Keratinocyte (primary cell): Measurements from ENCODE around the gene DLG4. TPM values are rescaled to one million over a fixed set of nuclear protein-coding genes. Genes with fewer than 3 reads are reported as not detected.

ENCODE experiments used
- DNase-seq: peaks from one replicate; pipeline ENCODE4 v3.0.0-alpha.2; 2011; ENCODE audit warnings: low read depth, missing footprints, low spot score
- FAIRE-seq: peaks from 2 replicates; lab custom pipeline; 2011; peaks lifted over from hg19 to GRCh38; lab: Jason Lieb, UNC
- H2AFZ ChIP-seq: 2 replicates; pipeline ENCODE4 v1.6.0; 2012; ENCODE audit warnings: low read length, control low read depth, inconsistent platforms; ENCODE audit not compliant: control insufficient read depth
- H3K27ac ChIP-seq: 2 replicates; pipeline ENCODE4 v1.5.1; 2011; ENCODE audit warnings: low read length; ENCODE audit not compliant: control insufficient read depth, insufficient read depth
- H3K27me3 ChIP-seq: 3 replicates; pipeline ENCODE4 v1.6.0; 2011; ENCODE audit warnings: low read length; ENCODE audit not compliant: control insufficient read depth, insufficient read depth; ENCODE audit errors: extremely low read depth
- H3K36me3 ChIP-seq, 2 experiments: 2 replicates in 1 of 2; 3 replicates in 1 of 2; pipeline ENCODE4 v1.5.1; 2011; ENCODE audit warnings: low read length in 2 of 2, mild to moderate bottlenecking in 1 of 2; ENCODE audit not compliant: control insufficient read depth in 2 of 2, insufficient read depth in 2 of 2; ENCODE audit errors: extremely low read depth in 1 of 2
- H3K4me1 ChIP-seq: 3 replicates; pipeline ENCODE4 v1.5.1; 2011; ENCODE audit warnings: low read length; ENCODE audit not compliant: control insufficient read depth, insufficient read depth; ENCODE audit errors: extremely low read depth
- H3K4me2 ChIP-seq: 3 replicates; pipeline ENCODE4 v1.6.0; 2011; ENCODE audit warnings: low read depth, low read length; ENCODE audit not compliant: control insufficient read depth, insufficient read depth; ENCODE audit errors: extremely low read depth
- H3K4me3 ChIP-seq, 3 experiments: fragments of 200-600 bp in 1 of 3; sonication (generic) in 1 of 3; 2 replicates in 2 of 3; 3 replicates in 1 of 3; pipeline ENCODE4 v1.5.1; 2011 to 2016; ENCODE audit warnings: low read length in 3 of 3, mild to moderate bottlenecking in 3 of 3, control low read depth in 2 of 3, inconsistent platforms in 1 of 3, low read depth in 1 of 3, mixed read lengths in 1 of 3, mixed run types in 1 of 3, moderate library complexity in 1 of 3; ENCODE audit not compliant: control insufficient read depth in 2 of 3, insufficient read depth in 2 of 3; ENCODE audit errors: extremely low read depth in 1 of 3
- H3K79me2 ChIP-seq: 2 replicates; pipeline ENCODE4 v1.6.0; 2012; ENCODE audit warnings: low read length; ENCODE audit not compliant: control insufficient read depth, insufficient read depth
- H3K9ac ChIP-seq: 3 replicates; pipeline ENCODE4 v1.6.0; 2011; ENCODE audit warnings: low read length; ENCODE audit not compliant: control insufficient read depth, insufficient read depth; ENCODE audit errors: extremely low read depth
- H3K9me1 ChIP-seq: 3 replicates; pipeline ENCODE4 v1.6.0; 2011; ENCODE audit warnings: low read length; ENCODE audit not compliant: control insufficient read depth, insufficient read depth; ENCODE audit errors: extremely low read depth
- H3K9me3 ChIP-seq: 2 replicates; pipeline ENCODE4 v1.5.1; 2012; ENCODE audit warnings: low read depth, low read length; ENCODE audit not compliant: control insufficient read depth
- H4K20me1 ChIP-seq: 3 replicates; pipeline ENCODE4 v1.6.0; 2011; ENCODE audit warnings: low read length; ENCODE audit not compliant: control insufficient read depth, insufficient read depth; ENCODE audit errors: extremely low read depth
- CTCF ChIP-seq, 3 experiments: IDR thresholded peaks in 1 of 3; conservative IDR thresholded peaks in 1 of 3; optimal IDR thresholded peaks in 1 of 3; 2 replicates in 2 of 3; 3 replicates in 1 of 3; pipeline versions ENCODE3 to v1.5.1; 2011; ENCODE audit warnings: low read length in 3 of 3, mild to moderate bottlenecking in 3 of 3, moderate library complexity in 2 of 3, control low read depth in 1 of 3, inconsistent platforms in 1 of 3; ENCODE audit not compliant: insufficient read depth in 2 of 3; ENCODE audit errors: extremely low read depth in 1 of 3
- EZH2 ChIP-seq: IDR thresholded peaks from one replicate; pipeline ENCODE4 v1.6.1; 2012; ENCODE audit warnings: inconsistent platforms, mild to moderate bottlenecking, low read length, moderate library complexity
- dilution Hi-C: fragments of 300-500 bp; cut with MboI; formaldehyde crosslinking; loops from one replicate; pipeline ENCODE4 v1.7.0; 2020; ENCODE audit warnings: low sequenced_read_pairs; ENCODE audit not compliant: extremely low pct_ligation_motif_present
- polyA plus RNA-seq, 5 experiments: library from polyadenylated mRNA; depleted of rRNA in 3 of 5; stranded (reverse) in 3 of 5; stranded (forward) in 1 of 5; unstranded in 1 of 5; fragments of >200 nt; gene quantifications; 1 replicate in 1 of 5; 2 replicates in 3 of 5; 3 replicates in 1 of 5; pipeline versions ENCODE4 v1.2.1 to v1.2.3, GENCODE V29; 2011 to 2012; ENCODE audit warnings: missing spikeins in 2 of 5, low read depth in 1 of 5, low replicate concordance in 1 of 5

DLG4 gene
- polyA plus RNA-seq, 1 donor (not counting 4 experiments of a cell fraction or from before 2014, with no cell fraction given) = 4.5 TPM

DNA sequence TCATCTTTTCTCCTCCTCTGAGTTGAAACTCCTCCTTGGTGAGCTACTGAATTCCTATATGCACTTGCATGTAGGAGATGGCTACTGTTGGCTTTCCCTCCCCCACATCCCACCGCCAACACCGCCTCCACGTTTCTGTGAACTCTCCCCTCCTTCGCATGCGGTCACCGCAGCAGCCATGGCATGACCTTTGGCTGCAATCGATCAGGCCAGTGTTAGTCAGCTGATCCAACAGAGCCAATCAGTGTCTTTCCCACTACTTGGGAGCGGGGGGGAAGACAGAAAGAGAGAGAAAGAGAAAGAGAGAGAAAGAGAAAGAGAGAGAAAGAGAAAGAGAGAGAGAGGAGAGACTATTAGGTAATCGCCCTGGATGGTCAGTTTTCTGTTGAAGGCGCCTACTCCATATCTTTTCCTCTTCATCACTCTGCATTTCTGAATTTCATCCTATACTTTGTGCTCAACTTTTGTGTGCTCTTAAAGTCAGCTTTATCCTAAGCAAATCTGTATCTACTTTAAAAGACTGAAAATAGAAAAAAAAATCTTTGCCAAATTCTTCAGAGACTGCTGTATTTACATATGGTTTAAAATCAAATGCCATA lies 63.2 kb downstream of the DLG4 start:
- Histone ChIP-seq H3K4me2 (no peak overlapping the region), H2AFZ (no peak overlapping the region), H3K4me1 (no peaks in the 10 kb centered on the region), H3K79me2 (no peaks in the 10 kb centered on the region), H3K9me1 (no peaks in the 10 kb centered on the region), H3K36me3 (no peaks in the 10 kb centered on the region), H3K27ac (no peak overlapping the region), H3K27me3 (peaks cover 3% of the 10 kb centered on the region), H4K20me1 (no peaks in the 10 kb centered on the region), H3K4me3 (no peak overlapping the region), H3K9ac (no peak overlapping the region), H3K9me3 (no peaks in the 10 kb centered on the region)
- dilution Hi-C loops = no loop called here
- TF ChIP-seq EZH2 (no peak), CTCF (optimal IDR thresholded peaks at IDR 0.05 in 1 of 3, IDR thresholded peaks at IDR 0.05 in 1 of 3, conservative IDR thresholded peaks at IDR 0.05 in 1 of 3; ENCODE audit: extremely low read depth in 1 of 3, insufficient read depth in 2 of 3, low read length in 3 of 3) (no peak)
- FAIRE-seq = no peak
- DNase-seq = no peak

DNA sequence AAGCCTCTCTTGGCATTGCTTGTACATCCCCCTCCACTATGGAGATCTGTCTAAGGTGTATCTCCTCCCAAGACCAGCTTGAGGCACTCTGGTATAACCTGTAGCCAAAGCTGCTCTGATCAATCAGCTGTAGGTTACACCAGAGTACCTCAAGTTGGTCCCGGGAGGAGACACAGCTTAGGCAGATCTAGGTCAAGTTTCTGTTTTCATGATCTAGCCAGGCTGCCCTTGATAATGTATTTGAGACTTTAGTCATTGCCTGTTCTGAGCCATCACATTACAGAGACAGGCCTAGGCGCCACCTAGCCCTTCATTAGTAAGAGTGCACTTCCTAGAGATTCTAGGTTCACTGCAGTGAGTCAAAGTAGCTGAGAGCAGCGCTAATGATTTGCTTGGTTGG lies 71.9 kb downstream of the DLG4 start:
- H3K4me1 ChIP-seq = no peaks in the 10 kb centered on the region
- no peaks in the 10 kb centered on the region for H3K27me3 ChIP-seq
- peak in 1 of 3 experiments; percentile 35 for TF ChIP-seq CTCF (optimal IDR thresholded peaks at IDR 0.05 in 1 of 3, IDR thresholded peaks at IDR 0.05 in 1 of 3, conservative IDR thresholded peaks at IDR 0.05 in 1 of 3; ENCODE audit: extremely low read depth in 1 of 3, insufficient read depth in 2 of 3, low read length in 3 of 3)
- no peak for TF ChIP-seq EZH2
- H3K4me3 ChIP-seq = no peak overlapping the region
- no peaks in the 10 kb centered on the region for H4K20me1 ChIP-seq
- no peak overlapping the region for H3K4me2 ChIP-seq
- FAIRE-seq = no peak
- H2AFZ ChIP-seq = no peak overlapping the region
- H3K36me3 ChIP-seq = no peaks in the 10 kb centered on the region
- H3K9ac ChIP-seq = no peak overlapping the region
- dilution Hi-C loops = no loop called here
- H3K79me2 ChIP-seq = no peaks in the 10 kb centered on the region
- DNase-seq = no peak
- no peaks in the 10 kb centered on the region for H3K9me3 ChIP-seq
- H3K9me1 ChIP-seq = no peaks in the 10 kb centered on the region
- H3K27ac ChIP-seq = no peak overlapping the region
